NCI-H748 (cell line): ENCODE data around the gene MAN2A2.

ENCODE experiments used
- DNase-seq: peaks from one replicate; lab custom pipeline; 2025; ENCODE audit not compliant: unreplicated experiment; lab: John Stamatoyannopoulos, UW

The MAN2A2 gene

GRCh38 chr15:90959028-90959595 is 56.0 kb downstream of the MAN2A2 start:
- DNase-seq = no peak

- DNase-seq = no peak
Observed at GRCh38 chr15:90959894-90960293, 56.8 kb downstream of the MAN2A2 start.

GRCh38 chr15:90960298-90961091 is 57.4 kb downstream of the MAN2A2 start:
- DNase-seq = no peak

- DNase-seq = no peak
Observed at GRCh38 chr15:90962021-90962420, 58.9 kb downstream of the MAN2A2 start.

GRCh38 chr15:90966262-90966661 is 63.2 kb downstream of the MAN2A2 start:
- no peak for DNase-seq

- DNase-seq = no peak
Observed at GRCh38 chr15:90967206-90967605, 64.1 kb downstream of the MAN2A2 start.

GRCh38 chr15:90968434-90968833 is 65.3 kb downstream of the MAN2A2 start:
- DNase-seq = no peak

- no peak for DNase-seq
Observed at GRCh38 chr15:90970274-90970673, 67.2 kb downstream of the MAN2A2 start.

- no peak for DNase-seq
Observed at GRCh38 chr15:90972133-90972532, 69.0 kb downstream of the MAN2A2 start.
